Measurements from ENCODE around the gene GPRIN2.
"Not testable (repeated sequence)": the region's sequence is repeated elsewhere in the genome, so short reads cannot be mapped to it uniquely, and the experiment has no call there.

GPRIN2 gene

GRCh38 chr10:46556515-46557318 is at the start of gene GPRIN2:
Gene GPRIN2 (minus strand): TSS chr10:46556658. CDS start chr10:46550736, 5,922 bp downstream.
- no peak for DNase-seq

- DNase-seq = not testable (repeated sequence)
These were observed 44.1 kb upstream of the GPRIN2 start for GRCh38 chr10:46600516-46600915.

DNA sequence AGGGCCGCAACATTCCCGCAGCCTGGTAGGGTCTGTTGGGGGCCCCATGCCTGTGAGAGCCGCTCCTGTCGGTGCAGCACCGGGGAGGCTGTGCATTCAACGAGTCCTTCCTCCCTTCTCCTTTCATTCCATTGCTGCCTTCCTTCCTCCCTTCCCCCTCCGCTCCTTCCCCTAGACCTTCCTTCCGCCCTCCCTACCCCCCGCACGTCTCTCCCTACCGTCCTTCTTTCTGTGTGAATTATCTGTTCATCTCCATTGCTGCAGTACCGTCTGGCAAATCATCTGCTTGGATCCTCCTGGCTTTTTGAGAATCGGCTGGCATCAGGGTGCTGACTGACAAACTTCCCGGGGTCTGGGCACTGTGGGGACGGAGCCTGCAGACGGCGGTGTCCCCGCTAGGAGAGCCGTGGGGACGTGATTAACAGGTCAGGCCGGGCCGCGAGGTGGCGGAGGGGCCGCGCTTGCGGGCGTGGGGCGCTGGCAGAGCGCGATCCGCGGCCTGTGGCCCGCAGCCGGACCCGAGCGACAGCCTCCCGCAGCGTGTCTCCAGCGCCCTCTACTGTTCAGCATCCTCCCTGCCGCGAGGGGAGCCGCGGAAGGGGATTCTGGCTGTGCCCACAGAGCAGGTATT is 41.3 kb upstream of the GPRIN2 start:
- not testable (repeated sequence) for DNase-seq

DNA sequence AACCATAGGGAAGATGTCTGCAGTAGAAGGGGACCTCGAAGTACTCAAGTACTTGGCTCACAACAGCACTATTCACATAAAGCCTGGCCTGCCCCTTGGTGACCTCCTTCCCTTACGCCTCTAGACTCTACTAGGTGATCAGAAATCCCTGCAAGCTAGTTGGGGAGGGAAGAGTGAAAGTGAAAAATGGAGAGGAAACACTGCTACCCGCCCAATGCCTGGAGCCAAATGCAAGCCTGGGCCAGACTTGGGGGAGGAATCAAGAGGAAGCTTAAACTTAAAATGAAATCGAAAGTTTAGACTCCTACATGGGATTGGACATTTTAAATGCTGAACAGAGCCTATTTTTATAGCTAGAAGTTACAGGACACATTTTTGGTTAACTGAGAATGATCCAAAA is 40.1 kb upstream of the GPRIN2 start:
- not testable (repeated sequence) for DNase-seq

- DNase-seq = not testable (repeated sequence)
These were observed 38.1 kb upstream of the GPRIN2 start for GRCh38 chr10:46594453-46595063.

- not testable (repeated sequence) for DNase-seq
These were observed 36.8 kb upstream of the GPRIN2 start for GRCh38 chr10:46593307-46593706.

DNA sequence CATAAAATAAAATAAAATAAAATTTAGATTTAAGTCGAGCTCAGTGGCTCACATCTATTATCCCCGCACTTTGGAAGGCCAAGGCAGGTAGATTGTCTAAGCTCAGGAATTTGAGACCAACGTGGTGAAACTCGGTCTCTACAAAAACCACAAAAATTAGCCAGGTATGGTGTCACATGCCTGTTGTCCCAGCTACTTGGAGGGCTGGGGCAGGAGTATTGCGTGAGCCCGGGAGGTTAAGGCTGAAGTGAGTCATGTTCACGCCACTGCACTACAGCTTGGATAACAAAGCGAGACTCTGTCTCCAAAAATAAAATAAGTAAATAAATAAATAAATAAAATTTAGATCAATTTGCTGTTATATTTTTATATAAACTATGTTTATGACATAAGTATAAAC is 34.6 kb upstream of the GPRIN2 start:
- not testable (repeated sequence) for DNase-seq

- DNase-seq = not testable (repeated sequence)
These were observed 33.1 kb upstream of the GPRIN2 start for GRCh38 chr10:46589589-46589988.

DNA sequence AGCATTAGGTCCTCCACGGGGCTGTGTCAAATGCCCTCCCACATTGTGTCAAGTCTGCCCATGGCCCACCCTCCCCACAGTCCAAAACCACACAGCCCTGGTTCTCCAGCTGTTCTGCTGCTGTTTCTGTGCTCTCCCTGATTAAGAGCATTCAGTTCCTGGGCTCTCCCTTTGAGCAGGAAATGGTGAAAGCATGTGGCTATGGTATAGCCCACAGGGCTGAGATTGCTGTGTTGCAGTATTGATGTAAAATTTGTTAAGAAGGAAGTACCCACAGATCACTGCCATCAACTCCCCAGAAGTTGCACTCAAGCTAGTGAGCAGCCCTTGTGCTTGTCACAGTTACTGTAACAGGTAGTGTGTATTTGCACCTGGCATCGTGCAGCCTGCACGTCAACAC is 31.8 kb upstream of the GPRIN2 start:
- not testable (repeated sequence) for DNase-seq

GRCh38 chr10:46587546-46587945 is 31.1 kb upstream of the GPRIN2 start:
- DNase-seq = not testable (repeated sequence)

DNA sequence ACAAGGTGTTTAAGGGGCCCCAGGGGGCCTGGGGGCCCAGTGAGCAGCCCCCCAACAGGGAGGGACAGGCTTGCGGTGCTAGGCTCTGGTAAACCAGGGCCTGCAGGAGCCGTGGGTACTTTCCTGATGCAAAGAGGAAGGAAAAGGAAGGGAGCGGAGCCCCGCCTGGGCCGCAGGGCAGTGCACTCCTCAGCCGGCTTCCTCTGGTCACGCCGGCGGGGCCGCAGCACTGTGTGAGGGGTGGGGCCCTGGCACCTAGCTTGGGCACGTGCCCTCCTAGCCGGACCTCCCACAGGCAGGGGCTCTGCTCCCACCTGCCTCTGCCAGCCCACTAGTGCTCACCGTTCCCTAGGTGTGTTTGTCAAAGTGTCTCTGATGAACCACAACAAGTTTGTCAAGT is 28.8 kb upstream of the GPRIN2 start:
- not testable (repeated sequence) for DNase-seq

DNA sequence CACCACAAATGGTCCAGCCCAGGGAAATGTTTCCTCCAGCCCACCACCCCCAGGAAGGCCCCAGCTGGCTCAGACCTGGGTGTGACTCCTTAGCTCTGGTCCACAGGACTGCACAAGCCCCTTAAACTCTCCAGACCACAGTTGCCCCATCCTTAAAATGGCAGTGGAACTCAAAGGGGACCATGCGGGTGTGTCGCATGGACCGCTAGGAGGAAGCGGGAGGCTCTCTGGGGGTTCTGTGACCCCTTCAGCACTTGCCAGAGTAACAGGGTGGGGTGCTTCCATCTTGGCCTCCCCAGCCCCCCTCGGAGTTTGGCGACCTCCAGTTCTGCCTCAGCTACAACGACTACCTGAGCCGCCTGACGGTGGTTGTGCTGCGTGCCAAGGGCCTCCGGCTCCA is 27.7 kb upstream of the GPRIN2 start:
- DNase-seq = not testable (repeated sequence)

GRCh38 chr10:46582568-46582967 is 26.1 kb upstream of the GPRIN2 start:
- DNase-seq = not testable (repeated sequence)

DNA sequence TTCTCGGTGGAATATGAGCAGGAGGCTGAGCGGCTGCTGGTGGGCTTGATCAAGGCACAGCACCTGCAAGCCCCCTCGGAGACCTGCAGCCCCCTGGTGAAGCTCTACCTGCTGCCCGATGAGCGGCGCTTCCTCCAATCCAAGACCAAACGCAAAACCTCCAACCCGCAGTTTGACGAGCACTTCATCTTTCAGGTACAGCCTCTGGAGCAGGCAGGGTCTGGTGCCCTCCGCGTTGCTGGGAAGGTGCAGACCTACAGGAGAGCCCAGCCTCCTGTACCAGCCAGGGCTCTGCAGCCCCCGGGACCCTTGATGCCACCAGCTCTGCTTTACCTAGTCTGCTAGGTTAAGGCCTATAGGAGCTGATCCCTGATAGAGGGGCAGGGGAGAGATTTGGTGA is 25.5 kb upstream of the GPRIN2 start:
- DNase-seq = not testable (repeated sequence)

- DNase-seq = not testable (repeated sequence)
These were observed 22.9 kb upstream of the GPRIN2 start for GRCh38 chr10:46579378-46579777.

DNA sequence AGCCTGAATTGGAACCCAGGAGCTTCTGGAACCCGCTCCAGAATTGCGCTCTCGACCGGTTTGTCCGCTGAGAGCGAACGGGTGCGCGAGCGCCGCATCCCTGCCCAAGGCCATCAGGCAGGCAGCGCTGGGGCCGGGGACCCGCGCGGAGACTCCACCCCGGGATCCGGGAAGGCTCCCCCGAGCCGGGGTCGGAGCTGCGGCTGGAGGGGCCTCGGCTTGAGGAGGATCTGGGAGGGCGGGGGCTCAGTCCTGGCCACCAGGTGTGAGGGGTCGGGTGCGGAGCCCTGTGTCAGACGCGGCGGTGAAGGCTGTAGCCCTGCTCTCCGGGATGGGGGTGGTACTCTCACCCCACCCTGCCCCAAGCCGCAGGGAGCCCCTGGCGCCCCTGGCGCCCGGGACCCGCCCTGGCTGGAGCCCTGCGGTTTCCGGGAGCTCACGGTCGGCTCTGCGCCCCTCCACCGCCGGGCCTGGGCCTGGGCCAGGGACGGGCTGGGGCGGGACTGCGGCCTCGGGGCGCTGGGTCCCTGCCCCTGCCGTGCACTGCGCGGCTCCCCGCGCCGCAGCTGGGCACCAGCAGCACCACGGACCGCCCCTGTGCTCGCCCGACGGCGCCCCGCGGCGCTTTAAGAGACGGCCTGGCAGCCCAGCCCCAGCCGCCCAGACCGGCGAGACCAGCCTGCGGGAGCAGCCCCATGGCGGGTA is 22.2 kb upstream of the GPRIN2 start, which contains the start of gene SYT15:
Gene SYT15 (plus strand): TSS at position 655 of the 705 bp plus-strand sequence. CDS start 41 bp downstream, at position 696.
- not testable (repeated sequence) for DNase-seq

DNA sequence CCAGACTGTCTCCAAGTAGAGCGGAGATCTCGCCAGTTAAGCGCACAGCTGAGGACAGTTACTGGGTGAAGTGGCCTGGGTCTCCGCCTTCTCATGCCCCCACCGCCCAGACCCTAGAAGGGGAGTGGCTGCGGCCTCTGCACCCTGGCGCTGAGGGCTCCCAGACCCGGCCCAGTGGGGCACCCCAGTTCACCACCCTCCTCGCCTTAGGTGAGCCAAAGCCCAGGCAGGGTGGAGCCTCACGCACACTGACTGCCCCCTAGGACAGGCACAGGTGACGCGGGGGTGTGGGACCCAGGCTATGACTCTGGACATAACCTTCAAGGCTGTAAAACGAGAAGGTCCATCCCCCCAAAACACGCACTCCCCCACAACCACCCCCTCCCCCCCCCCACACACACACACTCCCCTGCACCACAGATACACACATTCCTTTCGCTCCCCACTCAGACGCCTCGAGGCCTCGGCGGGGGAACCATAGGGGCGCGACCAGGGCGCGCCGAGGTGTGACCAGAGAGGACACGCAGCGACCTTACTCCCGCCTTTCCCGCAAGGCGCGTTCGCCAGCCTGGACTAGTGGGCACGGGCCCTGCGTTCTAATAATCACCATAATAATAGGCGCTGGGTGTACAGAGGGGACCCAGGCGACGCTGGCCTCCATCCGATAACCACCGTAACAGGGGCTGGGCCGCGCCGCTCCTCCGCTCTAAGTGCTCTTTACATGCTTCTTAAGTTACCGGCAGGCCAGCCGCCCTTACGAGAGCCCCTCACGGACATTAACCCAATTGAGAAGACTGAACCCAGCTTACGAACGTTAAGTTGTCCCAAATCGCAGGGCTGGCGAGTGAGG is 21.4 kb upstream of the GPRIN2 start:
- DNase-seq = not testable (repeated sequence)

- not testable (repeated sequence) for DNase-seq
These were observed 17.4 kb upstream of the GPRIN2 start for GRCh38 chr10:46573884-46574283.

GRCh38 chr10:46573314-46573713 is 16.9 kb upstream of the GPRIN2 start:
- not testable (repeated sequence) for DNase-seq

GRCh38 chr10:46572765-46573164 is 16.3 kb upstream of the GPRIN2 start:
- not testable (repeated sequence) for DNase-seq

DNA sequence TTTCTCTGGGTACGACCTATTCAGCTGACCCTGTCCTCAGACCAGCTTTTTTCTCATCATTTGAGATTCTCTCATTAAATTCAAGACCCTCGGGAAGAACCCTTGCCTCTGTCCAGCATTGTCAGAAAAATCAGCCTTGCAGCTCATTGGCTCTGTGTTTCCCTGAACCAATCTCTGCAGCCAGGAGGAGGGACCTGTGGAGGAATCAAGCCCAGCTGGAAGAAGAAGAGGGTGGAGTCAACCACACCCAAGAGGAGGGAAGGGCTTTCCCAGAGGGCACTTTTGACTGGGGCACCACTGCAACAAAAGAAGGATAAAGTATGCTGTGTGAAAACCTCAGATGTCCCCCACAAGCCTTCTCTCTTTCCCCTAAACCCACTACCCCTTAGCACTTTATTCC is 14.2 kb upstream of the GPRIN2 start:
- DNase-seq = not testable (repeated sequence)

DNA sequence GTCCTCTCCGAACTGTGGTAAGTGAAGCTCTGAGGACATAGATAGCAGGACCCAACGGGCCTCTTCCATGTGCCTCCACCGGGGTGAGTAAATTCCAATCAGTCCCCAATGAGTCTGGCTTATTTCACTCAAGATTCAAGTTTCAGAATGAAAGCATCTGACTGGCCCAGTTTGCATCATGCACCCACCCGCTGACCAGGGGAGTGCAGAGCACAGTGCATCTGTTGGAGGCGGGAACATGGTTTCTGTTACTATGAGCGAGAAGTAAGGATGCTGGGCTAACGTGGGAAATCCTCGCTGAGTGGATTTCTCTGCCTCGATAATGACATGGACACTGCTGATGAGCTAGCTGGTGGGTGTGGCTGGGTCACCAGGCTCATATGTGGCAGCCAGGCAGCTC is 10.7 kb upstream of the GPRIN2 start:
- DNase-seq = not testable (repeated sequence)

All from NCI-H187 treated with DMSO at 0.1 percent for 48 hours (cell line).